22Rv1 (cell line): Measurements from ENCODE around the gene RIMS3.

Experiments
- ZFX ChIP-seq: fragments of 450-650 bp; IDR thresholded peaks from 2 replicates; pipeline ENCODE4 v1.6.1; 2017; ENCODE audit warnings: antibody characterized with exemption, borderline replicate concordance
- TF ChIP-seq, protein P1 (sequence below): fragments of 450-650 bp; IDR thresholded peaks from 2 replicates; pipeline ENCODE4 v1.5.1; 2017; ENCODE audit warnings: mild to moderate bottlenecking

DNA sequence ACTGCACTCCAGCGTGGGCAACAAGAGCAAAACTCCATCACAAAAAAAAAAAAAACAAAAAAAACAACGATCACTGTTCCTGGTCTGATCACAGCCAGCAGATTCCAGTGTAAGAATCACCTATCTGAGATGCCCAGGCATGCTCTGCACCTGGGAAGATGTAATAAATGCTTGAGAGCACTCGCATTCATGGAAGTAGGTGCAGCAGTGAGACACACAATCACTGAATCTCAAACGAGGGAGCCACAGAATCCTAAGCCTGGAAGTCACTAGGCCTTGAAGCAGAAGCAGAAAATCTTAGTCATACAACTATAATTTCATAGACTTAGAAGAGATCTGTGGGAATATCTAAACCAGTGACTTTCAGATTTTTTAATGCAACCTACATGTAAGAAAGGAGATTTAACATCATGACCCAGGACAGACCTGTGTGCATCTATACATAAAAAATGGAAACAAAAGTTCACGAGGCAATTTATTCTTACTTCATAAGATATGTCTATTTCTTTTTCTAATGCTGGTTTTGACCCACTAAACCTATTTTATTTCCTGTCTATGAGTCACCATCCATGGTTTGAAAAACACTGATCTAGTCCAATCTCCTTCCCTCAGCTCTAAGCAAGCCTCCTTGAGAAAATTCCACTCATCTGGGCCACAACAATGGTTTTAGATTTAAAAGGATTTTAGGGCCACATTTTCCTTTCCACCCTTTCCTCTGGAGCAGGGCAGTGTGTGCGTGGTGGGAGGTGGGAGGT, 30.4 kb downstream of the RIMS3 start:
- TF ChIP-seq, protein P1, sequence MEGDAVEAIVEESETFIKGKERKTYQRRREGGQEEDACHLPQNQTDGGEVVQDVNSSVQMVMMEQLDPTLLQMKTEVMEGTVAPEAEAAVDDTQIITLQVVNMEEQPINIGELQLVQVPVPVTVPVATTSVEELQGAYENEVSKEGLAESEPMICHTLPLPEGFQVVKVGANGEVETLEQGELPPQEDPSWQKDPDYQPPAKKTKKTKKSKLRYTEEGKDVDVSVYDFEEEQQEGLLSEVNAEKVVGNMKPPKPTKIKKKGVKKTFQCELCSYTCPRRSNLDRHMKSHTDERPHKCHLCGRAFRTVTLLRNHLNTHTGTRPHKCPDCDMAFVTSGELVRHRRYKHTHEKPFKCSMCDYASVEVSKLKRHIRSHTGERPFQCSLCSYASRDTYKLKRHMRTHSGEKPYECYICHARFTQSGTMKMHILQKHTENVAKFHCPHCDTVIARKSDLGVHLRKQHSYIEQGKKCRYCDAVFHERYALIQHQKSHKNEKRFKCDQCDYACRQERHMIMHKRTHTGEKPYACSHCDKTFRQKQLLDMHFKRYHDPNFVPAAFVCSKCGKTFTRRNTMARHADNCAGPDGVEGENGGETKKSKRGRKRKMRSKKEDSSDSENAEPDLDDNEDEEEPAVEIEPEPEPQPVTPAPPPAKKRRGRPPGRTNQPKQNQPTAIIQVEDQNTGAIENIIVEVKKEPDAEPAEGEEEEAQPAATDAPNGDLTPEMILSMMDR: no peak
- no peak for TF ChIP-seq ZFX
